Kidney (tissue), 14 donors: ENCODE data around the gene PCDHGA1. TPM values are rescaled to one million over a fixed set of nuclear protein-coding genes. Genes with fewer than 3 reads are reported as not detected.

Source experiments
- DNase-seq, 5 donors: peaks; one replicate each; pipeline ENCODE4 v3.0.0-alpha.2; 2013 to 2020
- FAIRE-seq: peaks from 2 replicates; lab custom pipeline; 2012; peaks lifted over from hg19 to GRCh38; lab: Jason Lieb, UNC
- H3K27ac ChIP-seq, 2 donors: one replicate each; pipeline ENCODE4 v1.7.0; 2013; ENCODE audit warnings: low read depth in 2 of 2, low read length in 2 of 2, inconsistent platforms in 1 of 2
- H3K27me3 ChIP-seq: one replicate; pipeline ENCODE4 v1.7.1; 2013; ENCODE audit warnings: low read length, inconsistent platforms; ENCODE audit not compliant: control insufficient read depth, insufficient read depth
- H3K36me3 ChIP-seq, 3 donors: one replicate each; pipeline versions ENCODE4 v1.7.0 to v1.7.1; 2013; ENCODE audit warnings: low read length in 3 of 3, control low read depth in 1 of 3, inconsistent platforms in 1 of 3; ENCODE audit not compliant: insufficient read depth in 3 of 3, control insufficient read depth in 2 of 3
- H3K4me1 ChIP-seq, 3 donors: one replicate each; pipeline versions ENCODE4 v1.7.0 to v1.7.1; 2013; ENCODE audit warnings: low read length in 3 of 3, inconsistent platforms in 1 of 3, low read depth in 1 of 3; ENCODE audit not compliant: control insufficient read depth in 2 of 3, insufficient read depth in 2 of 3
- H3K4me3 ChIP-seq, 3 donors: one replicate each; pipeline versions ENCODE4 v1.7.0 to v1.8.1; 2013; ENCODE audit warnings: low read length in 3 of 3, control low read depth in 1 of 3, inconsistent platforms in 1 of 3
- H3K9ac ChIP-seq, 3 donors: one replicate each; pipeline versions ENCODE4 v1.7.0 to v1.7.1; 2013; ENCODE audit warnings: low read length in 3 of 3, control low read depth in 1 of 3, inconsistent platforms in 1 of 3
- H3K9me3 ChIP-seq, 3 donors: one replicate each; pipeline versions ENCODE4 v1.7.0 to v1.7.1; 2013; ENCODE audit warnings: low read length in 3 of 3, control low read depth in 1 of 3, inconsistent platforms in 1 of 3; ENCODE audit not compliant: control insufficient read depth in 2 of 3, insufficient read depth in 1 of 3
- intact Hi-C: fragments of 100-400 bp; cut with DNase I; formaldehyde crosslinking; loops from one replicate; pipeline ENCODE4 v1.11.1; 2022
- polyA plus RNA-seq: library from polyadenylated mRNA; stranded (reverse); fragments of 350-450 nt; fragmentation: Illumina TruSeq; extraction: RNeasy Lipid Tissue Mini Kit (QIAGEN cat#74804); gene quantifications from one replicate; pipeline ENCODE4 v1.2.3, GENCODE V29; 2014; ENCODE audit warnings: low read depth, low replicate concordance; ENCODE audit not compliant: insufficient read depth
- total RNA-seq: library from RNA; stranded (reverse); fragmentation: NEBNext Ultra II Directional; extraction: Animal tissue kit (Norgen Biotek cat#: 25700); gene quantifications from one replicate; pipeline ENCODE4 v1.2.1, GENCODE V29; 2021
- TF ChIP-seq, protein P1 (sequence below): IDR thresholded peaks from 3 replicates; pipeline ENCODE4 v1.5.1; 2012; ENCODE audit warnings: mild to moderate bottlenecking, moderate library complexity, borderline replicate concordance; ENCODE audit not compliant: insufficient read depth; ENCODE audit errors: extremely low read depth
- donor health status: control.
- donor health status: control.
- donor health status: control.
- donor health status: control.
- donor health status: control.
- donor health status: DM: yes; HTN: yes; CAD: no.
- donor health status: Normal renal cell carcinoma (clear cell type).

The PCDHGA1 gene
- total and polyA plus RNA-seq, 2 donors from 2014 or later, result 0.19 to 0.69 TPM

DNA sequence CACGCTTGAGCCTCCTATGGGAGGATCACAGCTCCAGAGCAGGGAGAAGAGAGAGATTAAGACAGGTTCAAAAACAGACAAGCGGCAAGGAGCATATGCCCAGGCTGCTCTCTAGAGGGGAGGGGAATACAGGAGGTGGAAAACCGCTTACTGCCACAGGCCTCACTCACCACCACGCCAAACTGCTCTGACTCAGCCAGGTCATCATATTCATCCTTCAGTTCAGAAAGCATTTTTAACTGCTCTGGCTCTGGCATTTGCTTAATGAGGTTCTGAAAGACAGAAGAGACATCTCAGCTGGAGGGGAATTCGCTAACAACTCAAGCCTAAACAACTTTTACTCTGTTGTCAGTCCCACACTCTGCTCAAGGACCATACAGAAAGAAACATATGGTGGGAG is 198.7 kb downstream of the PCDHGA1 start:
- FAIRE-seq, result no peak
- TF ChIP-seq, protein P1, sequence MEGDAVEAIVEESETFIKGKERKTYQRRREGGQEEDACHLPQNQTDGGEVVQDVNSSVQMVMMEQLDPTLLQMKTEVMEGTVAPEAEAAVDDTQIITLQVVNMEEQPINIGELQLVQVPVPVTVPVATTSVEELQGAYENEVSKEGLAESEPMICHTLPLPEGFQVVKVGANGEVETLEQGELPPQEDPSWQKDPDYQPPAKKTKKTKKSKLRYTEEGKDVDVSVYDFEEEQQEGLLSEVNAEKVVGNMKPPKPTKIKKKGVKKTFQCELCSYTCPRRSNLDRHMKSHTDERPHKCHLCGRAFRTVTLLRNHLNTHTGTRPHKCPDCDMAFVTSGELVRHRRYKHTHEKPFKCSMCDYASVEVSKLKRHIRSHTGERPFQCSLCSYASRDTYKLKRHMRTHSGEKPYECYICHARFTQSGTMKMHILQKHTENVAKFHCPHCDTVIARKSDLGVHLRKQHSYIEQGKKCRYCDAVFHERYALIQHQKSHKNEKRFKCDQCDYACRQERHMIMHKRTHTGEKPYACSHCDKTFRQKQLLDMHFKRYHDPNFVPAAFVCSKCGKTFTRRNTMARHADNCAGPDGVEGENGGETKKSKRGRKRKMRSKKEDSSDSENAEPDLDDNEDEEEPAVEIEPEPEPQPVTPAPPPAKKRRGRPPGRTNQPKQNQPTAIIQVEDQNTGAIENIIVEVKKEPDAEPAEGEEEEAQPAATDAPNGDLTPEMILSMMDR, result no peak
- peak in 2 of 5 donors; percentile 37 to 80 for DNase-seq
- no peaks in the 10 kb centered on the region for H3K9me3 ChIP-seq
- H3K9ac ChIP-seq, result no peak overlapping the region
- intact Hi-C loops, result no loop called here
- H3K4me1 ChIP-seq, result peaks cover 7 to 10% (median 9%) of the 10 kb centered on the region in 3 donors
- H3K27me3 ChIP-seq, result no peaks in the 10 kb centered on the region
- peaks cover 4 to 36% (median 25%) of the 10 kb centered on the region in 3 donors for H3K36me3 ChIP-seq
- no peak overlapping the region for H3K4me3 ChIP-seq
- H3K27ac ChIP-seq, result peak overlapping the region; percentile 2 to 47

DNA sequence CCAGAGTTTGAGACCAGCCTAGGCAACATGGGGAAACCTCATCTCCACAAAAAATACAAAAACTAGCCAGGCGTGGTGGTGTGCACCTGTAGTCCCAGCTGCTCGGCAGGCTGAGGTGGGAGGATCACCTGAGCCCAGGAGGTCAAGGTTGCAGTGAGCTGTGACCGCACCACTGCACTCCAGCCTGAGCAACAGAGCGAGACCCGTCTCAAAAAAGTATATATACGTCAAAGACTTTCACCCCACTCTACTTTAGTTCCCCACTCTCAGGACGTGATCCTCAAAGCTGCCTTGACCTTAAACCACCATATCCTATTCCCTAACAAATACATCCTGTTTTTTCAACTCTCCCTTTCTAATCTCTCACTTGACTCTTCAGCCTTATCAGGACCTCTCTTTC is 199.6 kb downstream of the PCDHGA1 start:
- Histone ChIP-seq H3K27me3 (no peaks in the 10 kb centered on the region), H3K9me3 (no peaks in the 10 kb centered on the region), H3K27ac (peak overlapping the region in 1 of 2 donors; percentile 47), H3K4me3 (no peak overlapping the region), H3K9ac (no peak overlapping the region), H3K4me1 (peaks cover 2 to 6% (median 6%) of the 10 kb centered on the region in 3 donors), H3K36me3 (peaks cover 4 to 40% (median 25%) of the 10 kb centered on the region in 3 donors)
- TF ChIP-seq, protein P1, result no peak
- FAIRE-seq, result no peak
- peak in 1 of 5 donors; percentile 1 for DNase-seq
- intact Hi-C loops, result no loop called here

DNA sequence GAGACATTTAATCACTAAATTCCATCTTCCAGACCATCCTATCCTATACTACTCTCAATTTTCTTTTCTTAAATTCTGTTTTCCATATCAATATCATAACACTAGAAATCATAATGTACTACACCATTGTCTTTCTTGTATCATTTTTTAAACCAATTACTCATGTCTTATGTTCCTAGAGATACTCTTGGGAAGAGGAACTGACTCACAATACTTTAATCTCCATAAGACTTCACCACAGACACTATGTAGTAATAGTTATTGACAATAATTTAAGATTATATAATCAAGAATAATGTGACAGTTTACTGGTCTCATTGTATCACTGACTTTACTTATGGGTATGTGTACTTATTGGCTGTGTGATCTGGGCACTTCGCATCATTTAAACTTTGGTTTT is 202.4 kb downstream of the PCDHGA1 start:
- Histone ChIP-seq H3K27me3 (no peaks in the 10 kb centered on the region), H3K36me3 (peaks cover 2 to 33% (median 17%) of the 10 kb centered on the region in 3 donors), H3K4me1 (peaks cover 0 to 2% (median 0%) of the 10 kb centered on the region in 3 donors), H3K9me3 (no peaks in the 10 kb centered on the region), H3K27ac (no peak overlapping the region), H3K4me3 (no peak overlapping the region), H3K9ac (no peak overlapping the region)
- FAIRE-seq (no peak), DNase-seq (no peak)
- intact Hi-C loops, result no loop called here
- TF ChIP-seq, protein P1, result no peak

DNA sequence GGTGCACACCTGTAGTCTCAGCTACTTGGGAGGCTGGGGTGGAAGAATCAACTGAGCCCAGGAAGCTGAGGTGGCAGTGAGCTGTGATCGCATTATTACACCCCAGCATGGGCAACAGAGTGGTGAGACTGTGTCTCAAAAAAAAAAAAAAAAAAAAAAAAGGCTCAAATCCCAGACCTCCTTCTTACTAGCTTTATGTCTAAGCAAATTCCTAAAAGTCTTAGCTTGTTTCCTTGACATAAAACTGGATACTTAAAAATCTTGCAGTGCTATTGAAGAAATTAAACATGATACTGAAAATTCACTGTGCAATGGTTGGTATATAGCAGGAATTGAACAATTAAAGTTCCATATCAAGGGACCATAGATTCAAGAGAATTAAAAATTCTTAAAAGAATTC is 203.6 kb downstream of the PCDHGA1 start:
- H3K9ac ChIP-seq, result no peak overlapping the region
- DNase-seq (no peak), FAIRE-seq (no peak)
- peaks cover 2 to 21% (median 9%) of the 10 kb centered on the region in 3 donors for H3K36me3 ChIP-seq
- H3K27ac ChIP-seq, result no peak overlapping the region
- H3K9me3 ChIP-seq, result no peaks in the 10 kb centered on the region
- no peak overlapping the region for H3K4me3 ChIP-seq
- no peaks in the 10 kb centered on the region for H3K27me3 ChIP-seq
- TF ChIP-seq, protein P1, result no peak
- intact Hi-C loops, result no loop called here
- no peaks in the 10 kb centered on the region for H3K4me1 ChIP-seq
